HG03571 (cell line): ENCODE data around the gene EFL1.

Experiments used
- ATAC-seq: cut with Tn5 transposase; IDR thresholded peaks from one replicate; pipeline ENCODE4 v1.9.1; 2021; ENCODE audit not compliant: unreplicated experiment

Gene EFL1

GRCh38 chr15:82168296-82168695, 94.2 kb downstream of the EFL1 start:
- ATAC-seq: no peak

- ATAC-seq: no peak
These were observed 96.6 kb downstream of the EFL1 start for GRCh38 chr15:82165948-82166376.

GRCh38 chr15:82159922-82160321, 102.6 kb downstream of the EFL1 start:
- ATAC-seq: no peak

GRCh38 chr15:82158811-82159210, 103.7 kb downstream of the EFL1 start:
- ATAC-seq: no peak

GRCh38 chr15:82150645-82151044, 111.9 kb downstream of the EFL1 start:
- ATAC-seq: no peak

GRCh38 chr15:82146990-82147461, 115.5 kb downstream of the EFL1 start:
- no peak for ATAC-seq

- no peak for ATAC-seq
These were observed 116.0 kb downstream of the EFL1 start for GRCh38 chr15:82146576-82146975.

GRCh38 chr15:82143390-82144385, 118.8 kb downstream of the EFL1 start:
- ATAC-seq: no peak

GRCh38 chr15:82140886-82141285, 121.6 kb downstream of the EFL1 start:
- no peak for ATAC-seq

- no peak for ATAC-seq
These were observed 122.7 kb downstream of the EFL1 start for GRCh38 chr15:82139823-82140268.

- no peak for ATAC-seq
These were observed 124.2 kb downstream of the EFL1 start for GRCh38 chr15:82138306-82138705.

GRCh38 chr15:82137261-82137660, 125.3 kb downstream of the EFL1 start:
- ATAC-seq: no peak

- ATAC-seq: no peak
These were observed 126.4 kb downstream of the EFL1 start for GRCh38 chr15:82136120-82136519.

GRCh38 chr15:82135638-82136037, 126.9 kb downstream of the EFL1 start:
- no peak for ATAC-seq

GRCh38 chr15:82134461-82134860, 128.1 kb downstream of the EFL1 start:
- ATAC-seq: no peak

GRCh38 chr15:82133251-82133650, 129.3 kb downstream of the EFL1 start:
- ATAC-seq: no peak

GRCh38 chr15:82132742-82133141, 129.8 kb downstream of the EFL1 start:
- ATAC-seq: no peak

GRCh38 chr15:82132096-82132495, 130.4 kb downstream of the EFL1 start:
- no peak for ATAC-seq

- ATAC-seq: no peak
These were observed 132.3 kb downstream of the EFL1 start for GRCh38 chr15:82130248-82130647.

- ATAC-seq: no peak
These were observed 132.8 kb downstream of the EFL1 start for GRCh38 chr15:82129761-82130160.

GRCh38 chr15:82129149-82129692, 133.3 kb downstream of the EFL1 start:
- ATAC-seq: no peak
